IMR-90 (cell line): Measurements from ENCODE around the gene AZU1. TPM values are rescaled to one million over a fixed set of nuclear protein-coding genes. Genes with fewer than 3 reads are reported as not detected.

Experiments used
- ATAC-seq: fragments of 200-7000 bp; cut with Tn5 transposase; 2 replicates; pipeline ENCODE4 v1.9.1; 2020; ENCODE audit warnings: low read depth, mild to moderate bottlenecking, moderate library complexity
- BruUV-seq: library from RNA; stranded (reverse); fragments of 400-500 nt; replicated peaks from 2 replicates; lab custom pipeline; 2021; lab: Mats Ljungman, UMichigan
- CTCF ChIA-PET: fragments of 300-600 bp; formaldehyde crosslinking; extraction: SDS; loops from one replicate; lab custom pipeline; 2021; ENCODE audit warnings: antibody characterized with exemption; lab: Yijun Ruan, JAX
- POLR2A ChIA-PET: fragments of 300-600 bp; sonication (Branson Sonifier 250); formaldehyde crosslinking; loops from one replicate; lab custom pipeline; 2022; ENCODE audit warnings: antibody characterized with exemption; ENCODE audit not compliant: unreplicated experiment; lab: Charles Lee
- DNase-seq: peaks from one replicate; pipeline ENCODE4 v3.0.0; 2013
- H2AFZ ChIP-seq: replicated peaks from 2 replicates; pipeline ENCODE3; 2013; ENCODE audit warnings: low read length, mild to moderate bottlenecking; ENCODE audit not compliant: poor library complexity
- H2AK5ac ChIP-seq: 2 replicates; pipeline ENCODE4 v1.6.1; 2013; ENCODE audit warnings: low read depth, low read length, inconsistent platforms
- H2AK9ac ChIP-seq: replicated peaks from 2 replicates; pipeline ENCODE3; 2013; ENCODE audit warnings: mild to moderate bottlenecking, low read depth, low read length, moderate library complexity; ENCODE audit not compliant: poor library complexity
- H2BK120ac ChIP-seq: 2 replicates; pipeline ENCODE4 v1.6.1; 2013; ENCODE audit warnings: low read depth, low read length, inconsistent platforms
- H2BK15ac ChIP-seq: 3 replicates; pipeline ENCODE4 v1.6.1; 2013; ENCODE audit warnings: low read depth, low read length, inconsistent platforms
- H2BK20ac ChIP-seq: 2 replicates; pipeline ENCODE4 v1.6.1; 2013; ENCODE audit warnings: low read depth, mild to moderate bottlenecking, inconsistent platforms, low read length, moderate library complexity
- H2BK5ac ChIP-seq: 2 replicates; pipeline ENCODE4 v1.6.1; 2013; ENCODE audit warnings: mild to moderate bottlenecking, low read depth, low read length, inconsistent platforms; ENCODE audit not compliant: poor library complexity, severe bottlenecking
- H3K14ac ChIP-seq: replicated peaks from 2 replicates; pipeline ENCODE4 v1.6.1; 2013; ENCODE audit warnings: low read depth, low read length, inconsistent platforms
- H3K18ac ChIP-seq: 2 replicates; pipeline ENCODE4 v1.6.1; 2013; ENCODE audit warnings: low read depth, low read length, control low read depth
- H3K23ac ChIP-seq: 2 replicates; pipeline ENCODE4 v1.6.1; 2013; ENCODE audit warnings: low read depth, low read length, inconsistent platforms
- H3K27ac ChIP-seq: 2 replicates; pipeline ENCODE4 v1.5.1; 2013; ENCODE audit warnings: mild to moderate bottlenecking, control low read depth, low read length; ENCODE audit not compliant: insufficient read depth
- H3K27me3 ChIP-seq: 2 replicates; pipeline ENCODE4 v1.6.1; 2013; ENCODE audit warnings: low read length; ENCODE audit not compliant: control insufficient read depth, insufficient read depth
- H3K36me3 ChIP-seq: 2 replicates; pipeline ENCODE4 v1.6.1; 2013; ENCODE audit warnings: low read length, mixed read lengths; ENCODE audit not compliant: control insufficient read depth, insufficient read depth
- H3K4ac ChIP-seq: 2 replicates; pipeline ENCODE4 v1.6.1; 2013; ENCODE audit warnings: low read depth, low read length, inconsistent platforms
- H3K4me1 ChIP-seq: 2 replicates; pipeline ENCODE4 v1.6.1; 2013; ENCODE audit warnings: low read length, mixed read lengths; ENCODE audit not compliant: control insufficient read depth, insufficient read depth
- H3K4me2 ChIP-seq: 2 replicates; pipeline ENCODE4 v1.6.1; 2013; ENCODE audit warnings: low read depth, mild to moderate bottlenecking, control low read depth, low read length, moderate library complexity
- H3K4me3 ChIP-seq: 2 replicates; pipeline ENCODE4 v1.5.1; 2013; ENCODE audit warnings: low read depth, mild to moderate bottlenecking, control low read depth, low read length, moderate library complexity; ENCODE audit not compliant: insufficient read depth
- H3K56ac ChIP-seq: 2 replicates; pipeline ENCODE4 v1.6.1; 2013; ENCODE audit warnings: low read length, inconsistent platforms; ENCODE audit not compliant: insufficient read depth; ENCODE audit errors: extremely low read depth
- H3K79me1 ChIP-seq, 2 experiments: 2 replicates each; pipeline ENCODE4 v1.6.1; 2013; ENCODE audit warnings: low read length in 2 of 2, inconsistent platforms in 1 of 2, low read depth in 1 of 2
- H3K9ac ChIP-seq: 2 replicates; pipeline ENCODE4 v1.6.1; 2013; ENCODE audit warnings: low read depth, low read length, control low read depth
- H3K9me1 ChIP-seq: 2 replicates; pipeline ENCODE4 v1.6.1; 2013; ENCODE audit warnings: low read length, inconsistent platforms; ENCODE audit not compliant: insufficient read depth
- H3K9me3 ChIP-seq: 2 replicates; pipeline ENCODE4 v1.6.1; 2013; ENCODE audit warnings: low read length; ENCODE audit not compliant: control insufficient read depth, insufficient read depth
- H4K20me1 ChIP-seq: 2 replicates; pipeline ENCODE4 v1.6.1; 2013; ENCODE audit warnings: low read length, inconsistent platforms; ENCODE audit not compliant: insufficient read depth
- H4K5ac ChIP-seq: 2 replicates; pipeline ENCODE4 v1.6.1; 2013; ENCODE audit warnings: mild to moderate bottlenecking, low read depth, low read length, control low read depth
- H4K8ac ChIP-seq, 2 experiments: 2 replicates each; pipeline ENCODE4 v1.6.1; 2013; ENCODE audit warnings: low read depth in 2 of 2, low read length in 2 of 2, control low read depth in 1 of 2, inconsistent platforms in 1 of 2
- H4K91ac ChIP-seq: 2 replicates; pipeline ENCODE4 v1.6.1; 2013; ENCODE audit warnings: low read depth, low read length, inconsistent platforms; ENCODE audit not compliant: insufficient read depth
- BHLHE40 ChIP-seq: fragments of 150-350 bp; IDR thresholded peaks from 2 replicates; pipeline ENCODE4 v1.6.1; 2016; ENCODE audit warnings: mild to moderate bottlenecking, low read depth, low read length
- WGBS, 2 experiments: methylation state at CpG; one replicate each; pipeline versions ENCODE4 v1.1.5 to v1.1.7; 2013; ENCODE audit warnings: missing lambda C conversion rate in 2 of 2; ENCODE audit not compliant: insufficient read length in 1 of 2; ENCODE audit errors: extremely low coverage in 2 of 2; 5-methylcytosine and 5-hydroxymethylcytosine counted together
- dilution Hi-C: fragments of 300-500 bp; cut with HindIII; formaldehyde crosslinking; loops from one replicate; pipeline ENCODE4 v1.14.3; 2018; ENCODE audit warnings: low sequenced_read_pairs; ENCODE audit not compliant: unreplicated experiment
- in situ Hi-C: fragments of 300-500 bp; cut with MboI; formaldehyde crosslinking; loops from 3 replicates; pipeline ENCODE4 v1.14.3; 2019; ENCODE audit warnings: low sequenced_read_pairs, inconsistent platforms, mixed read lengths
- intact Hi-C: fragments of 100-400 bp; cut with micrococcal nuclease; formaldehyde crosslinking; loops from 2 replicates; pipeline ENCODE4 v1.10.0; 2022
- polyA plus RNA-seq, 3 experiments: library from polyadenylated mRNA; depleted of rRNA; stranded (reverse); fragments of >200 nt; gene quantifications; 2 replicates each; pipeline ENCODE4 v1.2.3, GENCODE V29; 2012; ENCODE audit warnings: low replicate concordance in 1 of 3
- total RNA-seq: library from RNA; depleted of rRNA; stranded (reverse); fragments of >200 nt; gene quantifications from 2 replicates; pipeline ENCODE4 v1.2.3, GENCODE V29; 2012

The AZU1 gene
- total and polyA plus RNA-seq, 2 of the 4 experiments (the other 2 are of a cell fraction) = 0.12 TPM; not detected in 1

DNA sequence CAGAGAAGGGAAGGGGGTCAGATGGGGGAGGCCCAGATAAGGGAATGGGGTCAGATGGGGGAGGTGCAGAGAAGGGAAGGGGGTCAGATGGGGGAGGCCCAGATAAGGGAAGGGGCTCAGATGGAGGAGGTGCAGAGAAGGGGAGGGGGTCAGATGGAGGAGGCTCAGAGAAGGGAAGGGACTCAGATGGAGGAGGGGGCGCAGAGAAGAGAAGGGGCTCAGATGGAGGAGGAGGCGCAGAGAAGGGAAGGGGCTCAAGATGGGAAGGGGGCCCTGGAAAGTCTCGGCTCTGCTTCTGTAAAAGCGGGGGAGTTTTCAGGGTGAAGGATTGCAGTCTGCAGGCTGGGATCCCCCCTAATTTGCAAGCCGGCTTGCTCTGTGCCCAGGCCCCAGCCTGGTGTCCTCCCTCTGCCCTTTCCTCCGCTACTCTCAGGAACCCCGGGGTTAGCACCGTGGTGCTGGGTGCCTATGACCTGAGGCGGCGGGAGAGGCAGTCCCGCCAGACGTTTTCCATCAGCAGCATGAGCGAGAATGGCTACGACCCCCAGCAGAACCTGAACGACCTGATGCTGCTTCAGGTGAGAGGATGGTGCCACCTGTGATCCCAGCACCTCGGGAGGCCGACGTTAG, 1.6 kb downstream of the AZU1 start:
- Histone ChIP-seq H3K14ac (no peak overlapping the region), H2AFZ (peak overlapping the region; percentile 43), H3K79me1 (no peaks in the 10 kb centered on the region), H2AK5ac (peak overlapping the region; percentile 15; the same call in 1 of the 2 replicates), H2BK120ac (no peak overlapping the region), H3K4ac (no peak overlapping the region), H2BK15ac (no peak overlapping the region), H2AK9ac (no peak overlapping the region), H3K27ac (no peak overlapping the region), H3K36me3 (no peaks in the 10 kb centered on the region), H3K4me2 (no peak overlapping the region), H3K9me3 (no peaks in the 10 kb centered on the region), H2BK20ac (no peak overlapping the region), H2BK5ac (no peak overlapping the region), H3K27me3 (no peaks in the 10 kb centered on the region), H4K8ac (no peak overlapping the region), H3K9ac (no peak overlapping the region), H3K4me1 (no peaks in the 10 kb centered on the region), H3K18ac (no peak overlapping the region), H3K56ac (no peak overlapping the region), H3K23ac (no peak overlapping the region), H4K91ac (no peak overlapping the region), H3K9me1 (no peaks in the 10 kb centered on the region), H4K5ac (no peak overlapping the region), H4K20me1 (no peaks in the 10 kb centered on the region), H3K4me3 (no peak overlapping the region)
- ChIA-PET POLR2A (no interaction called here), CTCF (no interaction called here)
- no TSS peak for BruUV-seq
- dilution Hi-C loops (no loop called here), intact Hi-C loops (no loop called here), in situ Hi-C loops (no loop called here)
- WGBS, 2 experiments = 33% methylated on average over 1 of the region's 18 CpGs; no CpG with 5 or more reads in 1 of the 2 experiments
- no peak for TF ChIP-seq BHLHE40
- ATAC-seq (no peak), DNase-seq (no peak)
